Activated T-cell treated with anti-CD3 and anti-CD28 coated beads for 24 hours (primary cell): ENCODE data around the gene MRPL24.
A peak's percentile ranks its signal among the peaks of the same experiment; 100 is the strongest.

Experiments
- DNase-seq: peaks from one replicate; pipeline ENCODE4 v3.0.0-alpha.2; 2020; ENCODE audit warnings: low read depth

The MRPL24 gene

DNA sequence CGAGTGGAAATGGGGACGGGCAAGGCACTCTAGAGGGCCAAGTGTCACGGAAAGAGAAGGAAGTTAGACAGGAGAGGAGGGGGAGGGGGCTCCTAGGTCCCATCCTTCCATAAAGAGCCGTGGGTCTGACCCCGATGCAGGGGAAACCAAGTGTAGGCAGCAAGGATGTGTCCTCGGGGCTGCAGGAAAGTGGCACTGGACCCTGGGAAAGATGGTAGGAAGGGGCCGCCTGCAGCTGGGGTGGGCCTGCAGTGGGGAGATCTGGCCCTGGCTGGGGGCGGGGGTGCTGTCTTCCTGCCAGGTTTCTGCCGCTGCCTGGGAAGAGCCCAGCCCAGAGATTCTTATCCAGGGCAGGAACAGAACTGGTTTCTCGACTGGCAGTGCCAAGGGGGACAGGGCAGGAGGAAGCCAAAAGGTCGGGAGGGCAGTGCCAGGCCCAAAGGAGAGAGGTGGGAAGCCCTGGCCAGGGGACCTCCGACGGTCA is 48.4 kb downstream of the MRPL24 start:
- no peak for DNase-seq

DNA sequence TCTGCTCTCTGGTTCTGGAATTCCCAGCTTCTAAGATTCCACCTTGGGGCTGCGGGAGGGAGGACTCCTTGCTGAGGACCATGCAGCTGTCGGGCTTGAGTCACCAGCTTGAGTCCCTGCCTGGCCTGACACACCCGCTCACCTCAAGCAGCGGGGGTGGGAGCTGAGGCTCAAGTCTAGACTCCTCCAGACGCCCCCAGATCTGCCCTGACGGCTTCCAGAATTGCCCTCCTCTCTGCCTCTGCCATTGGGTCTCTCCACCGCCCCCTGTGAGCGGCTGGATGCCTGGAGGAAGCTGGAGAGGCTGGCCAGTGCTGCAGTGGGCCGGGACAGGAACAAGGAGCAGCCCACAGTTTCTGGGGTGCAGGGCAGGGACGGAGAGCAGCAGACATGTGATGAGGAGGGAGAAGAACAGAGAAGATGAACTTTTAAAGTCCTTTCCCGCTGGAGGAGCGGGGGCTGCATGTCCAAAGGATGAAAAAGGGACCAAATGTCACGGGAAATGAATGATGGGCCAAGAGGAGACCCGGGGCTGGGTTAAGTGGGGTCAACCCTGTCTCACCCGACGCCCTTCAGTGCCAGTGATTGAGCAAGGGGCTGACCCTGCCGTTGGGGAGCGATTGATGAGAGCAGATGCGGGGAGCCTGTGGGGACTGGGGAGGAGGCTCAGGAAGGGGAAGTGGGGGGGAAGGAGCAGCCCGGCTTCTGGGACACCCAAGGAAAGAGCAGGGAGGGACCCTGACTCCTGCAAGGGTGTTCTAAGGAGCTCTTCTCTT is 49.0 kb downstream of the MRPL24 start:
- no peak for DNase-seq

DNA sequence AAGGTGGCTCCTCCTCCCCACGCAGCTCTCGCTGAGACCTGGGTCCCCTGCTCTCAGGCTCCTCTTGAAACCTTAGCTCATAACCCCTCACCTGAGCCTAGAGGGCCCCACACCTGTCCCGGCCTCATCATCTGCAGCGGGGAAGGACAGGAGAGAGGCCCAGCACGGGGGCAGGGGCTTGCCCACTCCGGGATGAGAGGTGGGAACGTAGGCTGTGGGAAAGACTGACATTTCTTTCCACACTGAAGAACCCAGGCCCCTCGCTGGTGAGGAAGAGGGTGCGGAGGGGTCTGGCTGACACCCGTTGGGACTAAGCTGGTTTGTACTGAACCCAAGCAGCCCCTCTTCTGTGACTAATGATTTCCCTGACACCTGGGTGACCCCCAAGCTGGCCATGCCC is 49.7 kb downstream of the MRPL24 start:
- no peak for DNase-seq

DNA sequence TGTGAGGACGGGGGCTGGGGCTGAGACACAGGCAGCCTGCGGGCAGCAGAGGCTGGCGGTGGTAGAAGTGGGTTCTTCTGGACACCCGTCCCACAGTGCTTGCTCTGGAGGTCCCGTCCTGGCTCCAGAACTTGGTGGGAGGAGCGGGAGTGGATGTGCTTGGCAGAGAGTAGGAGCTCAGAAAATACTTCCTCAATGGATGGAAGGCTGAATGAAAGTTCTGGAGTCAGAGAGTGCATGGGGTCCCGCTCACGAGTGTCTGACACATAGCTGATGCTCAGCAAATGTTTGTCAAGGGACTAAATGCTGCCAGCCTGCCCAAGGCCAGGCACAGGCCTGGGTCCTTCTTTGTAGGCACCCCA is 50.2 kb downstream of the MRPL24 start:
- DNase-seq = no peak

DNA sequence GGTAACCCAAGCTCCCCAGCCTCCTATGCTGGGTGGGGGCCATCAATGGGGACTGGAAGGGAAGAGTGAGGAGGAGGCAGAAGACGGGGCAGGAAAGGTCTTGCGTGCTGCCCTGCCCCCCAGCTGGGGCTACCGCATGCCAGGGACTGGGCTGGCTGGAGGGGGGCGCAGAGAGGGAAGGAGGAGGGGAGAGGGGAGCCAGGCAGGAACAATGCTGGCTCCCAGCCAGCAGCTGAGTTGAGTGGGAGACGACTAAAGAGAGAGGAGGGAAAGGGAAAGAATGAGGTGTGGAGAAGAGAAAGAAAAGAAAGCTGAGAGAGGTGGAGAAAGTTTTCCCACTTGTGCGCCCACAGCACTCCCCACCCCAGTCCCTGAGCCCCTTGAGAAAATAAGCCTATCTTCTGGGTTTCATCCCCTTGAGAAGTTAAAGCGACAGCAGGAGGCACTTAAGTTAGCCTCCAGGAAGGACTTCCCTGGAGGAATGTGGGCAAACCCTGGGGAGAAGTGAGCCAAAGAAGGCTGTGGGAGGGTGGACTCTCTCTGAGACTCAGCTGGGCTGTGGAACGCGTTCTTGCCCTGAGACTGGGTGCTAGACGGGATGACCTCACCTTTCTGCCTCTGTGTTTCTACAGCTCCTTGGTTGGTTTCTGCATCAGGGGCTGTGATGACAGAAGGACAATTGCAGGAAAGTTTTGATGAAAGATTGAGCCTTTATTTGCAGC is 50.8 kb downstream of the MRPL24 start:
- DNase-seq = no peak

DNA sequence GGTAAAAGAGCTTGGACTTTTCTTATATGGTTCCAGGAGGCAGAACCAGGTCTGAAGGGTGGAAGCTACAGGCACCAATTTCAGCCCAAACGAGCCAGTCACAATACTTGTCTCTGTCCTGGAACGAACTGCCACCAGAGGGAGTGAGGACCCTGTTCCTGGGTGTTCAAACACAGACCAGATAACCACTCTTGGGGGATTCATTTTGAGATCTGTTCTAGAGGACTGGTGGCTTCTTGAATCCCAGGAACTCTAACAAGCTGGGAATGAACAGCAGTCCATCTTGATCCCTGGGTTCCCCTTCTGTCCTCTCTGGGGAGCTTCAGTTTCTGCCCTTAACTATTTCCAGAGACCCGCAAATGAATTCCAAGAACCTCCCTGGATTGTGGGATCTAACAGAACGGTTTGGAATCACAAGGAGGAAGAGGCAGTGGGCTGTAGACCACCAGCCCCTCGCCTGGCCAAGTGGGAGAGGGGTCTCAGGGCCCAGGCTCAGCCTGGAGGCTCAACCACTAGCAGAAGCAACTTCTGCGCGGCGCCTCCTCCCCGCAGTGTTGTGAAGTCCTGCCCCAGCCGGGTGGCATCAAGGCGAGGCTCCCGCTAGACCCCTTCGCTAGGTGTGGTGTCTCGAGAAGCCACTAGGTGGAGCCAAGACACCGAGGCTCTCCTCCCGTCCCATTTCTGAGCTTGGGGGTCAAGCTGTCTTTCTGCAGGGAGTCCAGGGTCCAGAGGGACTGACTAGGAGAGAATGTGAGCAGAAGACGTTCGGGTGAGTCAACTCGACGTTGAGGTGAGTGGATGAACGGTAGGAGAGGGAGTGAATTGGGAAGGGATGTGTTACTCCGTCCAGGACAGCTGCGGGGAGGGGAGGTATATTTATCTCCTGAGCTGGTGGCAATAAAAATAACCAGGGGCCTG is 51.6 kb downstream of the MRPL24 start:
- peak; percentile 68 for DNase-seq
